HepG2 (cell line): ENCODE results near the gene TRPC4.

Source experiments
- HDAC2 ChIP-seq: sonication (generic); formaldehyde crosslinking; IDR thresholded peaks from 2 replicates; pipeline ENCODE4 v1.4.0; 2020; ENCODE audit warnings: missing genetic modification reagents
- TAF1 ChIP-seq: sonication (generic); formaldehyde crosslinking; IDR thresholded peaks from 2 replicates; pipeline ENCODE4 v1.4.0; 2020; ENCODE audit warnings: missing genetic modification reagents
- TAF15 ChIP-seq: fragments of 200-400 bp; formaldehyde crosslinking; IDR thresholded peaks from one replicate; pipeline ENCODE4 v1.6.1; 2018; ENCODE audit warnings: mild to moderate bottlenecking, low read depth, low read length; ENCODE audit not compliant: poor library complexity, severe bottlenecking
- ZNF431 ChIP-seq: sonication (generic); formaldehyde crosslinking; IDR thresholded peaks from 2 replicates; pipeline ENCODE4 v1.9.0; 2022; ENCODE audit warnings: missing genetic modification reagents, low read depth, mild to moderate bottlenecking, borderline replicate concordance
- TF ChIP-seq, protein P1 (sequence below): sonication (generic); formaldehyde crosslinking; IDR thresholded peaks from 2 replicates; pipeline ENCODE4 v1.5.0; 2020; ENCODE audit warnings: mild to moderate bottlenecking, missing genetic modification reagents, moderate library complexity
- TF ChIP-seq, protein P2 (sequence below): IDR thresholded peaks from 2 replicates; pipeline ENCODE4 v1.6.1; 2016; ENCODE audit warnings: low read depth, borderline replicate concordance

DNA sequence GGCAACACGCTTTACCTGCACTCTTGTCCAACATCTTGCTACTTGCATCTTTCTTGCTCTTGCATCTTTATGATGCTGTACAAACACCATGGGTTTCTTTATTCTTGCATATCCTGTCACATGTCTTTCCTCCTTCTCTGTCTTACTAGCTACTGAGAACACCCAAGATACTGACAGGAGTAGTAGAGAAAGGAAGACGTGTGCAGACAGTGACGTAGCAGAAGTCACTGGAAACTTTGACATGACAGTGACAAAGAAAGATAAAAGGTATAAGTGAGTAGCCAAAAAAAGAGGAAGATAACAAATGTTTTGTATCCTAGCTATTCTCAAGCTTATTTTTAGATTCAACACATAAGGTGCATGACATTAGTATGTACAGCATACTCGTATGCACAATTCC is 34.2 kb downstream of the TRPC4 start:
- TF ChIP-seq TAF15 (no peak), ZNF431 (CRISPR knock-in tag) (no peak), HDAC2 (CRISPR knock-in tag) (no peak), TAF1 (CRISPR knock-in tag) (no peak)
- TF ChIP-seq, protein P1, sequence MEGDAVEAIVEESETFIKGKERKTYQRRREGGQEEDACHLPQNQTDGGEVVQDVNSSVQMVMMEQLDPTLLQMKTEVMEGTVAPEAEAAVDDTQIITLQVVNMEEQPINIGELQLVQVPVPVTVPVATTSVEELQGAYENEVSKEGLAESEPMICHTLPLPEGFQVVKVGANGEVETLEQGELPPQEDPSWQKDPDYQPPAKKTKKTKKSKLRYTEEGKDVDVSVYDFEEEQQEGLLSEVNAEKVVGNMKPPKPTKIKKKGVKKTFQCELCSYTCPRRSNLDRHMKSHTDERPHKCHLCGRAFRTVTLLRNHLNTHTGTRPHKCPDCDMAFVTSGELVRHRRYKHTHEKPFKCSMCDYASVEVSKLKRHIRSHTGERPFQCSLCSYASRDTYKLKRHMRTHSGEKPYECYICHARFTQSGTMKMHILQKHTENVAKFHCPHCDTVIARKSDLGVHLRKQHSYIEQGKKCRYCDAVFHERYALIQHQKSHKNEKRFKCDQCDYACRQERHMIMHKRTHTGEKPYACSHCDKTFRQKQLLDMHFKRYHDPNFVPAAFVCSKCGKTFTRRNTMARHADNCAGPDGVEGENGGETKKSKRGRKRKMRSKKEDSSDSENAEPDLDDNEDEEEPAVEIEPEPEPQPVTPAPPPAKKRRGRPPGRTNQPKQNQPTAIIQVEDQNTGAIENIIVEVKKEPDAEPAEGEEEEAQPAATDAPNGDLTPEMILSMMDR (CRISPR knock-in tag), result no peak
- TF ChIP-seq, protein P2, sequence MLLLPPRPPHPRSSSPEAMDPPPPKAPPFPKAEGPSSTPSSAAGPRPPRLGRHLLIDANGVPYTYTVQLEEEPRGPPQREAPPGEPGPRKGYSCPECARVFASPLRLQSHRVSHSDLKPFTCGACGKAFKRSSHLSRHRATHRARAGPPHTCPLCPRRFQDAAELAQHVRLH (CRISPR knock-in tag), result no peak
